ENCODE data around the gene PRX. TPM values are rescaled to one million over a fixed set of nuclear protein-coding genes. Genes with fewer than 3 reads are reported as not detected.
A peak's percentile ranks its signal among the peaks of the same experiment; 100 is the strongest.

Gene PRX
- total and polyA plus RNA-seq, 2 of the 13 experiments (the other 11 are each of a cell fraction or from before 2014, with no cell fraction given) = 0.66 TPM

DNA sequence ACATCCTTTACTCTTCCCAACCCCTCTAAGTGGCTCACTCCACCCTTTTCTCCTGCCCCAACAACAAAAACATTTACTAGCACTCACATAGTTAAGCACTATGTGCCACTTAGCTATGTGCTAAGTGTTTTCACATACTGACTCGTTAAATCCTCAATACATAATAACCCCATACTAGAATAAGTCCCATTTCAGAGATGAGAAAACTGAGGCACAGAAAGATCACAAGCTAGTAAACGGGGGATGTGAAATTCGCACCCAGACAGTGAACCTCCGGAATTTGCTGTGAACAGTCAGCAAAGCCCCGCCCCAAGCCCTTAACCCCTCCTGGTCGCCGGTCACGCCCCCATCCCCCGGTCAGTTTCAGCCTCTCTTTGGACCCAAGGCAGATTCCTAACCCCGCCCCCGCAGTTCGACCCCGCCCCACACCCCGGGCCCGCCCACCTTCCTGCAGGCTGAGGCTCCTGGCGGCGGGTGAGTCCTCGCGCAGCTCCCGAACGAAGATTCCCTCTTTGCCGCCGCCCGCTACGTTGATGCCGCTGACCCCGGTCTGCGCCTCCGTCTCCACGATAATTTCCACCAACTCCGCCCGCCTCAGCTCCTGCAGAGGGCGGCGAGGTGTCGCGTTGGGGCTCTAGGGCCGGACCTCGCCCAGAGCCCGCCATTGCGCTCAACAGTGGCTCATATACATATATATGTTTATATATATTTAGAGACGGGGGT, 9.8 kb downstream of the PRX start (continued):
- TF ChIP-seq, protein P1, sequence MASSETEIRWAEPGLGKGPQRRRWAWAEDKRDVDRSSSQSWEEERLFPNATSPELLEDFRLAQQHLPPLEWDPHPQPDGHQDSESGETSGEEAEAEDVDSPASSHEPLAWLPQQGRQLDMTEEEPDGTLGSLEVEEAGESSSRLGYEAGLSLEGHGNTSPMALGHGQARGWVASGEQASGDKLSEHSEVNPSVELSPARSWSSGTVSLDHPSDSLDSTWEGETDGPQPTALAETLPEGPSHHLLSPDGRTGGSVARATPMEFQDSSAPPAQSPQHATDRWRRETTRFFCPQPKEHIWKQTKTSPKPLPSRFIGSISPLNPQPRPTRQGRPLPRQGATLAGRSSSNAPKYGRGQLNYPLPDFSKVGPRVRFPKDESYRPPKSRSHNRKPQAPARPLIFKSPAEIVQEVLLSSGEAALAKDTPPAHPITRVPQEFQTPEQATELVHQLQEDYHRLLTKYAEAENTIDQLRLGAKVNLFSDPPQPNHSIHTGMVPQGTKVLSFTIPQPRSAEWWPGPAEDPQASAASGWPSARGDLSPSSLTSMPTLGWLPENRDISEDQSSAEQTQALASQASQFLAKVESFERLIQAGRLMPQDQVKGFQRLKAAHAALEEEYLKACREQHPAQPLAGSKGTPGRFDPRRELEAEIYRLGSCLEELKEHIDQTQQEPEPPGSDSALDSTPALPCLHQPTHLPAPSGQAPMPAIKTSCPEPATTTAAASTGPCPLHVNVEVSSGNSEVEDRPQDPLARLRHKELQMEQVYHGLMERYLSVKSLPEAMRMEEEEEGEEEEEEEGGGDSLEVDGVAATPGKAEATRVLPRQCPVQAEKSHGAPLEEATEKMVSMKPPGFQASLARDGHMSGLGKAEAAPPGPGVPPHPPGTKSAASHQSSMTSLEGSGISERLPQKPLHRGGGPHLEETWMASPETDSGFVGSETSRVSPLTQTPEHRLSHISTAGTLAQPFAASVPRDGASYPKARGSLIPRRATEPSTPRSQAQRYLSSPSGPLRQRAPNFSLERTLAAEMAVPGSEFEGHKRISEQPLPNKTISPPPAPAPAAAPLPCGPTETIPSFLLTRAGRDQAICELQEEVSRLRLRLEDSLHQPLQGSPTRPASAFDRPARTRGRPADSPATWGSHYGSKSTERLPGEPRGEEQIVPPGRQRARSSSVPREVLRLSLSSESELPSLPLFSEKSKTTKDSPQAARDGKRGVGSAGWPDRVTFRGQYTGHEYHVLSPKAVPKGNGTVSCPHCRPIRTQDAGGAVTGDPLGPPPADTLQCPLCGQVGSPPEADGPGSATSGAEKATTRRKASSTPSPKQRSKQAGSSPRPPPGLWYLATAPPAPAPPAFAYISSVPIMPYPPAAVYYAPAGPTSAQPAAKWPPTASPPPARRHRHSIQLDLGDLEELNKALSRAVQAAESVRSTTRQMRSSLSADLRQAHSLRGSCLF (CRISPR knock-in tag; IDR thresholded peaks at IDR 0.05; ENCODE audit: borderline replicate concordance) = no peak
- TF ChIP-seq THAP11 (CRISPR knock-in tag; IDR thresholded peaks at IDR 0.05) (peak; percentile 16; the same call in 1 of the 2 replicates), CHD4 (IDR thresholded peaks at IDR 0.05; ENCODE audit: borderline replicate concordance, low read length) (peak; percentile 98; the same call in 1 of the 2 replicates), ZBTB42 (CRISPR knock-in tag; IDR thresholded peaks at IDR 0.05) (no peak), ZNF34 (CRISPR knock-in tag; IDR thresholded peaks at IDR 0.05; ENCODE audit: borderline replicate concordance) (no peak), ZNF761 (CRISPR knock-in tag; conservative IDR thresholded peaks at IDR 0.05) (0 out of 2 replicates have a peak, but pooled peaks have one; percentile 38), ARID2 (CRISPR knock-in tag; IDR thresholded peaks at IDR 0.05; ENCODE audit: borderline replicate concordance) (no peak), ZNF317 (CRISPR knock-in tag; IDR thresholded peaks at IDR 0.05) (no peak), NFYC (CRISPR knock-in tag; IDR thresholded peaks at IDR 0.05) (no peak)
- TF ChIP-seq, protein P2, sequence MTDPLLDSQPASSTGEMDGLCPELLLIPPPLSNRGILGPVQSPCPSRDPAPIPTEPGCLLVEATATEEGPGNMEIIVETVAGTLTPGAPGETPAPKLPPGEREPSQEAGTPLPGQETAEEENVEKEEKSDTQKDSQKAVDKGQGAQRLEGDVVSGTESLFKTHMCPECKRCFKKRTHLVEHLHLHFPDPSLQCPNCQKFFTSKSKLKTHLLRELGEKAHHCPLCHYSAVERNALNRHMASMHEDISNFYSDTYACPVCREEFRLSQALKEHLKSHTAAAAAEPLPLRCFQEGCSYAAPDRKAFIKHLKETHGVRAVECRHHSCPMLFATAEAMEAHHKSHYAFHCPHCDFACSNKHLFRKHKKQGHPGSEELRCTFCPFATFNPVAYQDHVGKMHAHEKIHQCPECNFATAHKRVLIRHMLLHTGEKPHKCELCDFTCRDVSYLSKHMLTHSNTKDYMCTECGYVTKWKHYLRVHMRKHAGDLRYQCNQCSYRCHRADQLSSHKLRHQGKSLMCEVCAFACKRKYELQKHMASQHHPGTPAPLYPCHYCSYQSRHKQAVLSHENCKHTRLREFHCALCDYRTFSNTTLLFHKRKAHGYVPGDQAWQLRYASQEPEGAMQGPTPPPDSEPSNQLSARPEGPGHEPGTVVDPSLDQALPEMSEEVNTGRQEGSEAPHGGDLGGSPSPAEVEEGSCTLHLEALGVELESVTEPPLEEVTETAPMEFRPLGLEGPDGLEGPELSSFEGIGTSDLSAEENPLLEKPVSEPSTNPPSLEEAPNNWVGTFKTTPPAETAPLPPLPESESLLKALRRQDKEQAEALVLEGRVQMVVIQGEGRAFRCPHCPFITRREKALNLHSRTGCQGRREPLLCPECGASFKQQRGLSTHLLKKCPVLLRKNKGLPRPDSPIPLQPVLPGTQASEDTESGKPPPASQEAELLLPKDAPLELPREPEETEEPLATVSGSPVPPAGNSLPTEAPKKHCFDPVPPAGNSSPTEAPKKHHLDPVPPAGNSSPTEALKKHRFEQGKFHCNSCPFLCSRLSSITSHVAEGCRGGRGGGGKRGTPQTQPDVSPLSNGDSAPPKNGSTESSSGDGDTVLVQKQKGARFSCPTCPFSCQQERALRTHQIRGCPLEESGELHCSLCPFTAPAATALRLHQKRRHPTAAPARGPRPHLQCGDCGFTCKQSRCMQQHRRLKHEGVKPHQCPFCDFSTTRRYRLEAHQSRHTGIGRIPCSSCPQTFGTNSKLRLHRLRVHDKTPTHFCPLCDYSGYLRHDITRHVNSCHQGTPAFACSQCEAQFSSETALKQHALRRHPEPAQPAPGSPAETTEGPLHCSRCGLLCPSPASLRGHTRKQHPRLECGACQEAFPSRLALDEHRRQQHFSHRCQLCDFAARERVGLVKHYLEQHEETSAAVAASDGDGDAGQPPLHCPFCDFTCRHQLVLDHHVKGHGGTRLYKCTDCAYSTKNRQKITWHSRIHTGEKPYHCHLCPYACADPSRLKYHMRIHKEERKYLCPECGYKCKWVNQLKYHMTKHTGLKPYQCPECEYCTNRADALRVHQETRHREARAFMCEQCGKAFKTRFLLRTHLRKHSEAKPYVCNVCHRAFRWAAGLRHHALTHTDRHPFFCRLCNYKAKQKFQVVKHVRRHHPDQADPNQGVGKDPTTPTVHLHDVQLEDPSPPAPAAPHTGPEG (CRISPR knock-in tag; IDR thresholded peaks at IDR 0.05) = 0 out of 2 replicates have a peak, but pooled peaks have one; percentile 38
- TF ChIP-seq, protein P3, sequence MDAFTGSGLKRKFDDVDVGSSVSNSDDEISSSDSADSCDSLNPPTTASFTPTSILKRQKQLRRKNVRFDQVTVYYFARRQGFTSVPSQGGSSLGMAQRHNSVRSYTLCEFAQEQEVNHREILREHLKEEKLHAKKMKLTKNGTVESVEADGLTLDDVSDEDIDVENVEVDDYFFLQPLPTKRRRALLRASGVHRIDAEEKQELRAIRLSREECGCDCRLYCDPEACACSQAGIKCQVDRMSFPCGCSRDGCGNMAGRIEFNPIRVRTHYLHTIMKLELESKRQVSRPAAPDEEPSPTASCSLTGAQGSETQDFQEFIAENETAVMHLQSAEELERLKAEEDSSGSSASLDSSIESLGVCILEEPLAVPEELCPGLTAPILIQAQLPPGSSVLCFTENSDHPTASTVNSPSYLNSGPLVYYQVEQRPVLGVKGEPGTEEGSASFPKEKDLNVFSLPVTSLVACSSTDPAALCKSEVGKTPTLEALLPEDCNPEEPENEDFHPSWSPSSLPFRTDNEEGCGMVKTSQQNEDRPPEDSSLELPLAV (CRISPR knock-in tag; conservative IDR thresholded peaks at IDR 0.05; ENCODE audit: low read depth) = no peak
- TF ChIP-seq, protein P4, sequence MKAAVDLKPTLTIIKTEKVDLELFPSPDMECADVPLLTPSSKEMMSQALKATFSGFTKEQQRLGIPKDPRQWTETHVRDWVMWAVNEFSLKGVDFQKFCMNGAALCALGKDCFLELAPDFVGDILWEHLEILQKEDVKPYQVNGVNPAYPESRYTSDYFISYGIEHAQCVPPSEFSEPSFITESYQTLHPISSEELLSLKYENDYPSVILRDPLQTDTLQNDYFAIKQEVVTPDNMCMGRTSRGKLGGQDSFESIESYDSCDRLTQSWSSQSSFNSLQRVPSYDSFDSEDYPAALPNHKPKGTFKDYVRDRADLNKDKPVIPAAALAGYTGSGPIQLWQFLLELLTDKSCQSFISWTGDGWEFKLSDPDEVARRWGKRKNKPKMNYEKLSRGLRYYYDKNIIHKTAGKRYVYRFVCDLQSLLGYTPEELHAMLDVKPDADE (CRISPR knock-in tag; IDR thresholded peaks at IDR 0.05) = no peak
- TF ChIP-seq, protein P5, sequence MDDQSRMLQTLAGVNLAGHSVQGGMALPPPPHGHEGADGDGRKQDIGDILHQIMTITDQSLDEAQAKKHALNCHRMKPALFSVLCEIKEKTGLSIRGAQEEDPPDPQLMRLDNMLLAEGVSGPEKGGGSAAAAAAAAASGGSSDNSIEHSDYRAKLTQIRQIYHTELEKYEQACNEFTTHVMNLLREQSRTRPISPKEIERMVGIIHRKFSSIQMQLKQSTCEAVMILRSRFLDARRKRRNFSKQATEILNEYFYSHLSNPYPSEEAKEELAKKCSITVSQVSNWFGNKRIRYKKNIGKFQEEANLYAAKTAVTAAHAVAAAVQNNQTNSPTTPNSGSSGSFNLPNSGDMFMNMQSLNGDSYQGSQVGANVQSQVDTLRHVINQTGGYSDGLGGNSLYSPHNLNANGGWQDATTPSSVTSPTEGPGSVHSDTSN (CRISPR knock-in tag; IDR thresholded peaks at IDR 0.05; ENCODE audit: borderline replicate concordance) = no peak

Data from HepG2 (cell line).